Left cardiac atrium (tissue), 4 donors: ENCODE data around the gene CHCHD3. TPM values are rescaled to one million over a fixed set of nuclear protein-coding genes. Genes with fewer than 3 reads are reported as not detected.
"Not testable (repeated sequence)": the region's sequence is repeated elsewhere in the genome, so short reads cannot be mapped to it uniquely, and the experiment has no call there.

Experiments
- ATAC-seq, 2 donors: fragments of 200-7000 bp; cut with Tn5 transposase; one replicate each; pipeline ENCODE4 v1.9.1; 2020; ENCODE audit warnings: mild to moderate bottlenecking in 2 of 2, moderate library complexity in 2 of 2
- DNase-seq: peaks from one replicate; pipeline ENCODE4 v3.0.0-alpha.2; 2020
- intact Hi-C, 2 donors: fragments of 100-400 bp; cut with DNase I; formaldehyde crosslinking; loops; one replicate each; pipeline versions ENCODE4 v1.14.1 to v1.15.1; 2022 to 2023
- total RNA-seq, 2 donors: library from RNA; stranded (reverse); fragmentation: NEBNext Ultra II Directional; extraction: Animal tissue kit (Norgen Biotek cat#: 25700); gene quantifications; one replicate each; pipeline ENCODE4 v1.2.1, GENCODE V29; 2021
- donor health status: DM: no; HTN: yes; CAD: no.
- donor health status: DM: no; HTN: yes; CAD: no; lungs with severe emphysema.
- donor health status: DM: yes; HTN: yes; CAD: no.
- donor health status: Dilated cardiomyopathy.

The CHCHD3 gene
- total RNA-seq, 2 donors from 2014 or later = 127 to 145 TPM

- DNase-seq = no peak
- intact Hi-C loops = no loop called here
- ATAC-seq = peak in 1 of 2 donors; percentile 51
Observed at GRCh38 chr7:132972745-132973144, 109.1 kb downstream of the CHCHD3 start.

GRCh38 chr7:132970257-132970656 is 111.6 kb downstream of the CHCHD3 start:
- intact Hi-C loops = no loop called here
- no peak for ATAC-seq
- no peak for DNase-seq

- intact Hi-C loops = no loop called here
- DNase-seq = no peak
- ATAC-seq = no peak
Observed at GRCh38 chr7:132969520-132969919, 112.4 kb downstream of the CHCHD3 start.

GRCh38 chr7:132967470-132967848 is 114.4 kb downstream of the CHCHD3 start:
- DNase-seq, intact Hi-C loops, ATAC-seq: not testable (repeated sequence)

GRCh38 chr7:132966754-132967469 is 115.0 kb downstream of the CHCHD3 start:
- ATAC-seq = no peak
- no peak for DNase-seq
- intact Hi-C loops = no loop called here

GRCh38 chr7:132965951-132966350 is 115.9 kb downstream of the CHCHD3 start:
- DNase-seq (no peak), ATAC-seq (no peak)
- intact Hi-C loops = no loop called here

GRCh38 chr7:132964876-132965275 is 117.0 kb downstream of the CHCHD3 start:
- ATAC-seq = no peak
- DNase-seq = no peak
- intact Hi-C loops = no loop called here

GRCh38 chr7:132959891-132960290 is 122.0 kb downstream of the CHCHD3 start:
- DNase-seq (no peak), ATAC-seq (no peak)
- intact Hi-C loops = no loop called here

- intact Hi-C loops = no loop called here
- no peak for ATAC-seq
Observed at GRCh38 chr7:132956556-132956955, 125.3 kb downstream of the CHCHD3 start.

GRCh38 chr7:132953468-132953867 is 128.4 kb downstream of the CHCHD3 start:
- intact Hi-C loops = no loop called here
- DNase-seq (no peak), ATAC-seq (no peak)

More at GRCh38 chr7:132956556-132956955, 125.3 kb downstream of the CHCHD3 start:
- DNase-seq = no peak

GRCh38 chr7:132950725-132951124 is 131.2 kb downstream of the CHCHD3 start:
- ATAC-seq (no peak), DNase-seq (no peak)
- intact Hi-C loops = no loop called here

GRCh38 chr7:132947011-132947410 is 134.9 kb downstream of the CHCHD3 start:
- no peak for DNase-seq
- intact Hi-C loops = no loop called here
- ATAC-seq = no peak

GRCh38 chr7:132944774-132945173 is 137.1 kb downstream of the CHCHD3 start:
- intact Hi-C loops = no loop called here
- DNase-seq = no peak
- no peak for ATAC-seq

- ATAC-seq = no peak
- no peak for DNase-seq
- intact Hi-C loops = no loop called here
Observed at GRCh38 chr7:132943645-132944044, 138.2 kb downstream of the CHCHD3 start.

- intact Hi-C loops = no loop called here
- DNase-seq = no peak
- no peak for ATAC-seq
Observed at GRCh38 chr7:132942701-132943100, 139.2 kb downstream of the CHCHD3 start.

- ATAC-seq (no peak), DNase-seq (no peak)
Observed at GRCh38 chr7:132941905-132942304, 140.0 kb downstream of the CHCHD3 start.

GRCh38 chr7:132941428-132941827 is 140.5 kb downstream of the CHCHD3 start:
- no peak for DNase-seq
- no peak for ATAC-seq
- intact Hi-C loops = no loop called here

More at GRCh38 chr7:132941905-132942304, 140.0 kb downstream of the CHCHD3 start:
- intact Hi-C loops = no loop called here

GRCh38 chr7:132940084-132940483 is 141.8 kb downstream of the CHCHD3 start:
- DNase-seq (no peak), ATAC-seq (no peak)
- intact Hi-C loops = no loop called here

- intact Hi-C loops = no loop called here
- DNase-seq (no peak), ATAC-seq (no peak)
Observed at GRCh38 chr7:132939495-132939894, 142.4 kb downstream of the CHCHD3 start.

- intact Hi-C loops = no loop called here
- ATAC-seq (no peak), DNase-seq (no peak)
Observed at GRCh38 chr7:132937286-132937685, 144.6 kb downstream of the CHCHD3 start.

GRCh38 chr7:132935608-132936007 is 146.3 kb downstream of the CHCHD3 start:
- no peak for DNase-seq
- no peak for ATAC-seq
- intact Hi-C loops = no loop called here
